ENCODE data around the gene SEMA6B.

The SEMA6B gene

GRCh38 chr19:4543842-4544647, 15.4 kb downstream of the SEMA6B start:
- TF ChIP-seq CTCF (IDR thresholded peaks at IDR 0.05): no peak

DNA sequence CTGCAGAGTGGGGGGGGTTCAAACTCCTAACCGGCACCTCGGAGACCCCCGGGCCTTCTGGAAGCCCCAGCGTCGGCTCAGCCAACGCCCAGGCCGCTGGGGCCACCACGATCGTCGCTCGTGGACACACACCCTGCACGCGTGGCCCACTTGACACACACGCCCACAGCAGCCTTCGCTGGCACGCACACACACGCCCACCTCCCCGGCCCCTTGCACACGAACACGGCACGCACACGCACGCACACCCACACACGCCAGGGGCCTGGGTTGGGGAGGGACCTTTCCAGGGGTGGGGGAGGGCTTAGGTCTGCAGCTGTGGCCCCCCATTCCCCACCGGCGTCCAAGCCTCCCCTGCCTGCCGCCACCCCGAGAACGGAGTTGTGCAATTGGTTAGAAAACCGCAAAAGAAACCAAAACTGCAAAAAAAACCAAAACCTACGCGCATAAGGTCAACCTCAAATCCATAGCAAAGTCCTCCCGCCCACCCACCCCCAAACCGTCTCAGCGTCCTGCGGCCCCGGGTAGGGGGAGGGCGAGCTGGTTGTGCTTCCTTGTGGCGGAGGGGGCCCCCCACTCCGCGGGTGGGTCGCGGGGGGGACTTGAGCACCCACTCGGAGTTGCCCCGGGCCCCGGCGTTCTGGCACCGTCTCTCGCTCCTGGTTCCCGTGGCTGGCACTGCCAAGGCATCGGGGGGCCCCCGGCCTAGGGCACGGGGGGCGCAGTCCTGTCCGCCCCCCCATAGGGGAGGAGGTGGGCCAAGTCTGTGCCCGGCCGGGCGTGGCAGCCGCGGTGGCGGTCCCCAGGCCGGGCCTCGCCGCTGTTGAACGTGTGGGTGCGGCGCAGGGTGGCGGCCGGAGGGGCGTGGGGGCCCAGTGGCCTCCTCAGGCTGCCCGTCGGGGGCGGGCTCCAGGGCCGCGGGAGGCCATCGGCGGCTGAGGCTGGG, 16.3 kb downstream of the SEMA6B start:
- no peak for TF ChIP-seq CTCF (IDR thresholded peaks at IDR 0.05)

DNA sequence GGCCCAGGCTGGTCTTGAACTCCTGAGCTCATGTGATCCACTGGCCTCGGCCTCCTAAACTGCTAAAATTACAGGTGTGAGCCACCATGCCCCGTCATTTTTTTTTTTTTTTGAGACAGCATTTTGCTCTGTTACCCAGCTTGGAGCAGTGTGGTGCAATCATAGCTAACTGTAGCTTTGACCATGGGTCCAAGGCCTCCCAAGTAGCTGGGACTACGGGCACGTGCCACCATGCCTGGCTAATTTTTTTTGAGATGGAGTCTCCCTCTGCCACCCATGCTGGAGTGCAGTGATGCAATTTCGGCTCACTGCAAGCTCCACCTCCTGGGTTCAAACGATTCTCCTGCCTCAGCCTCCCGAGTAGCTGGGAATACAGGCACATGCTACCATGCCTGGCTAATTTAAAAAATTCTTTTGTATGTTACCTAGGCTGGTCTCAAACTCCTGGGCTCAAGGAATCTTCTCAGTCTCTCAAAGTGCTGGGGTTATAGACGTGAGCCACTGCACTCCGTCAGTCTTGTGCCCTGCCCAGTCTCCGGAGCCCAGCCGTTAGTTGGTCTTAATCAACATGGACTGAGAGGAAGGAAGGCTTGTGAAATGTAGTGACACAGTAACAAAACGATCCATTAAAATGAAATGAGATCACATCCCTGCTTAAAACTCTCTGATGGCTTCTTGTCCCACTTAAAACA, 18.2 kb downstream of the SEMA6B start:
- TF ChIP-seq CTCF (IDR thresholded peaks at IDR 0.05): no peak

DNA sequence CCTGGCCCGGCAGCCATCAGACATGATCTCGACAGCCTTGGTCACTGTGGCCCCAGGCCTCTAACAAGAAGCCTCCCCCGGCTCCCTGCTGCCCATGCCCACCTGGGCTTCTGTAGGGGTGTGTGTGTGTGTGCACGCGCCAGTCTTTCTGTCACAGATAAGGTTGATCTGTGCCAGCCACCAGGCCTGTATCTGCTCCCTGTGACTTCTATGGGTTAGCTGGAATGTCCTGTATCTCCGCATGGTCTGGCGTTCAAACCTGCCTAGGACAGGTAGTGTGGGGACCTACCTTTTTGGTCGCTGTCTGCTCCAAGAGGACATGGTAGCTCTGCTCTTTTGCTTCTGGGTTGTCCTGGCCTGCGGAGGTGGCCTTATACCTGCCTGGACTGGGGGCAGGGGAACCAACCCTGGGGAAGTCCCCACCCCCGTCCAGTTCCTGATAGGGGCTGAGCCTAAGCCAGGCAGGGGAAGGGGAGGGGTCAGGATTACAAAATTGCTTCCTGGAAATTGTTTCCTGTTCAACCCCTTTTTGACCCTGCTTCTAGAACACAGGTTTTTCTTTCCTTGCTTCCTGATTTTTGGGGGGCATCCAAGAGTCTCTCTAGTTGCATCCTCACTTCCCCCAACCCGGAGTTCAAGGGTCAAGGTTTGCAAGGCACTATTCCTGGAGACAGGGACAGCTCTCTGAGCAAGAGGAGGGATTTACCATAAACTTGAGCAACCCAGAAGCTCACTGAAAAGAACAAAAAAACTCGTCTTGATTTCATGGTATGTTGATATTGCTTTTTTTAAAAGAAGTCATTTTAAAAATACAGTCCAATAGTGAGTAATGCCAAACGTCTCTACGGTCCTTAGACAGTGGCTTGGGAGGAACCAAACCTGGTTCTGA, 19.5 kb downstream of the SEMA6B start, which contains the start of gene LRG1:
Gene LRG1 (minus strand): TSS at position 344 of the 889 bp plus-strand sequence. CDS start 23 bp downstream, at position 321.
- no peak for TF ChIP-seq CTCF (IDR thresholded peaks at IDR 0.05)

DNA sequence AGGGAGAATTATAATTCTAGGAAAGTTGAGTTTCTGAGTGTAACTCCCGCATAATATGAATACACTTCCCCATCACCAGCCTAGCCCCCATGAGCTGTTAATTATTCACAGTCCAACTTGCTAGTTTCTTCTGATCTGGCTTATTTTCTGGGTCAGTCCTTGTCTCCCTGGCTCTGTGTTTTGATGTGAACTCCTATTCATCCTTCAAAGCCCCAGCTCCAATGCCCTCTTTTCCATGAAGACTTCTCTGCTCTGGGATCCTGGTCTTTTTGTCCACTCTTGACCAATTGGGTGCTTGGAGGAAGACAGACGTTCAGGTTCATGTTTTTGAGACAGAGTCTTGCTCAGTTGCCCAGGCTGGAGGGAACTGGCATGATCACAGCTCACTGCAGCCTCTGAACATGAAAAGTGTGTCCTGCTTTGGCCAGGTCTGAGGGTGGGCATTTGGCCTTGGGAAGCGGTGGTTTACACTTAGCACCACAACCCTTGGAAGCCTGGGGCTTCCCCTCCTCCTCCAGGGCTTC, 20.3 kb downstream of the SEMA6B start:
- TF ChIP-seq CTCF (IDR thresholded peaks at IDR 0.05): no peak

- no peak for TF ChIP-seq CTCF (IDR thresholded peaks at IDR 0.05)
These were observed 20.9 kb downstream of the SEMA6B start for GRCh38 chr19:4538601-4538954.
